SU-DHL-6 (cell line): Measurements from ENCODE around the gene DTNA.

Source experiments
- H2AFZ ChIP-seq: fragments of 200-600 bp; sonication (generic); 2 replicates; pipeline ENCODE4 v1.6.1; 2014; ENCODE audit warnings: low read depth, mild to moderate bottlenecking, moderate library complexity, mixed read lengths, antibody characterized with exemption, low read length; ENCODE audit not compliant: severe bottlenecking
- H3F3A ChIP-seq: fragments of 200-600 bp; shearing (Covaris generic); 2 replicates; pipeline ENCODE4 v1.6.0; 2016; ENCODE audit warnings: antibody characterized with exemption, mild to moderate bottlenecking; ENCODE audit not compliant: insufficient read depth
- H3K27ac ChIP-seq: fragments of 200-600 bp; sonication (generic); 2 replicates; pipeline ENCODE4 v1.5.1; 2016; ENCODE audit warnings: low read depth, mild to moderate bottlenecking, low read length, moderate library complexity, mixed read lengths
- H3K27me3 ChIP-seq: fragments of 200-600 bp; sonication (generic), shearing (Covaris generic); 2 replicates; pipeline ENCODE4 v1.6.0; 2014; ENCODE audit warnings: mild to moderate bottlenecking, low read length
- H3K36me3 ChIP-seq: fragments of 200-600 bp; sonication (generic); 2 replicates; pipeline ENCODE4 v1.6.1; 2014; ENCODE audit warnings: mild to moderate bottlenecking, low read length, mixed read lengths
- H3K4me2 ChIP-seq: fragments of 300-600, 200-600 bp; shearing (Covaris generic), sonication (generic); 2 replicates; pipeline ENCODE4 v1.6.0; 2014; ENCODE audit warnings: low read length, low read depth, mild to moderate bottlenecking; ENCODE audit not compliant: poor library complexity, severe bottlenecking
- H3K4me3 ChIP-seq: fragments of 200-600 bp; sonication (generic); 2 replicates; pipeline ENCODE4 v1.5.1; 2014; ENCODE audit warnings: antibody characterized with exemption, low read length, mild to moderate bottlenecking, mixed read lengths; ENCODE audit not compliant: insufficient read depth, poor library complexity, severe bottlenecking
- H3K79me2 ChIP-seq: fragments of 200-600 bp; sonication (generic); 2 replicates; pipeline ENCODE4 v1.6.1; 2014; ENCODE audit warnings: mild to moderate bottlenecking, low read length, moderate library complexity; ENCODE audit not compliant: insufficient read depth
- H3K9ac ChIP-seq: fragments of 200-600 bp; sonication (generic); 2 replicates; pipeline ENCODE4 v1.7.0; 2014; ENCODE audit warnings: mild to moderate bottlenecking, low read length
- H3K9me2 ChIP-seq: fragments of 200-600 bp; sonication (generic); replicated peaks from 2 replicates; pipeline ENCODE4 v1.6.1; 2014; ENCODE audit warnings: low read length; ENCODE audit not compliant: insufficient read depth
- H3K9me3 ChIP-seq: fragments of 200-600 bp; sonication (generic); 2 replicates; pipeline ENCODE4 v1.6.1; 2014; ENCODE audit warnings: low read length, mixed read lengths; ENCODE audit not compliant: insufficient read depth
- H4K20me1 ChIP-seq: fragments of 200-600 bp; sonication (generic); 2 replicates; pipeline ENCODE4 v1.6.1; 2014; ENCODE audit warnings: low read depth, mild to moderate bottlenecking, antibody characterized with exemption, low read length, moderate library complexity, mixed read lengths
- EZH2phosphoT487 ChIP-seq: fragments of 200-600 bp; sonication (generic), shearing (Covaris generic); conservative IDR thresholded peaks from 2 replicates; pipeline ENCODE4 v1.6.1; 2018; ENCODE audit warnings: mild to moderate bottlenecking, antibody characterized with exemption, low read length, moderate library complexity, mixed read lengths
- TF ChIP-seq, protein P1 (sequence below): fragments of 200-600 bp; sonication (generic); IDR thresholded peaks from one replicate; pipeline ENCODE4 v1.5.1; 2017; ENCODE audit warnings: antibody characterized with exemption, mild to moderate bottlenecking, low read length, moderate library complexity; ENCODE audit not compliant: insufficient read depth, poor library complexity, severe bottlenecking

DTNA gene

DNA sequence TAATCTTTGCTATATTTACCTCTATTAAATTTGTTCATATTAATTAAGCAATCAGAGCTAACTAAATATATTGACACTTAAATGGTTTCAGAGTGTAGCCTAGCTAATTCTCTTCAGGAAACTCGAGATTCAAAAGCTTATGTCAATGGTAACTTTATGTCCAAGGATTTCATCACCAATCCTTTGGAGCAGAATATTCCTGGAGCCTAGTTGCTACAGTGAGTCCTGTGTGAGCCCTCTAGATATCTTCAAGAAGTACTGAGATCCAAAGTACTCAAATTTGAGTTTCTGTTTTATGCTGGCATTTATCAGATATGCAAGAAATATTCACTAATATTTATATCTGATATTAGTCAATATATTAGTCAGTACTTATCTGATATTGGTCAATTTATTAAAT is 31.3 kb downstream of the DTNA start:
- H3K4me3 ChIP-seq: no peak overlapping the region
- no peaks in the 10 kb centered on the region for H3K79me2 ChIP-seq
- H3K27me3 ChIP-seq: no peaks in the 10 kb centered on the region
- H3K4me2 ChIP-seq: no peak overlapping the region
- H3F3A ChIP-seq: no peaks in the 10 kb centered on the region
- no peaks in the 10 kb centered on the region for H3K9me2 ChIP-seq
- H3K36me3 ChIP-seq: no peaks in the 10 kb centered on the region
- H2AFZ ChIP-seq: no peak overlapping the region
- TF ChIP-seq EZH2phosphoT487: no peak
- H3K9me3 ChIP-seq: no peaks in the 10 kb centered on the region
- H3K27ac ChIP-seq: no peak overlapping the region
- no peak overlapping the region for H3K9ac ChIP-seq
- no peaks in the 10 kb centered on the region for H4K20me1 ChIP-seq

- Histone ChIP-seq H3K9me3 (no peaks in the 10 kb centered on the region), H3K27me3 (no peaks in the 10 kb centered on the region), H3K27ac (no peak overlapping the region), H2AFZ (no peak overlapping the region), H3K79me2 (no peaks in the 10 kb centered on the region), H3K9me2 (no peaks in the 10 kb centered on the region), H3K4me3 (no peak overlapping the region), H3K9ac (no peak overlapping the region), H3K36me3 (no peaks in the 10 kb centered on the region), H3F3A (no peaks in the 10 kb centered on the region), H3K4me2 (no peak overlapping the region), H4K20me1 (no peaks in the 10 kb centered on the region)
- TF ChIP-seq EZH2phosphoT487: no peak
- TF ChIP-seq, protein P1, sequence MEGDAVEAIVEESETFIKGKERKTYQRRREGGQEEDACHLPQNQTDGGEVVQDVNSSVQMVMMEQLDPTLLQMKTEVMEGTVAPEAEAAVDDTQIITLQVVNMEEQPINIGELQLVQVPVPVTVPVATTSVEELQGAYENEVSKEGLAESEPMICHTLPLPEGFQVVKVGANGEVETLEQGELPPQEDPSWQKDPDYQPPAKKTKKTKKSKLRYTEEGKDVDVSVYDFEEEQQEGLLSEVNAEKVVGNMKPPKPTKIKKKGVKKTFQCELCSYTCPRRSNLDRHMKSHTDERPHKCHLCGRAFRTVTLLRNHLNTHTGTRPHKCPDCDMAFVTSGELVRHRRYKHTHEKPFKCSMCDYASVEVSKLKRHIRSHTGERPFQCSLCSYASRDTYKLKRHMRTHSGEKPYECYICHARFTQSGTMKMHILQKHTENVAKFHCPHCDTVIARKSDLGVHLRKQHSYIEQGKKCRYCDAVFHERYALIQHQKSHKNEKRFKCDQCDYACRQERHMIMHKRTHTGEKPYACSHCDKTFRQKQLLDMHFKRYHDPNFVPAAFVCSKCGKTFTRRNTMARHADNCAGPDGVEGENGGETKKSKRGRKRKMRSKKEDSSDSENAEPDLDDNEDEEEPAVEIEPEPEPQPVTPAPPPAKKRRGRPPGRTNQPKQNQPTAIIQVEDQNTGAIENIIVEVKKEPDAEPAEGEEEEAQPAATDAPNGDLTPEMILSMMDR: no peak
Observed at GRCh38 chr18:34742891-34743341, 32.8 kb downstream of the DTNA start.

DNA sequence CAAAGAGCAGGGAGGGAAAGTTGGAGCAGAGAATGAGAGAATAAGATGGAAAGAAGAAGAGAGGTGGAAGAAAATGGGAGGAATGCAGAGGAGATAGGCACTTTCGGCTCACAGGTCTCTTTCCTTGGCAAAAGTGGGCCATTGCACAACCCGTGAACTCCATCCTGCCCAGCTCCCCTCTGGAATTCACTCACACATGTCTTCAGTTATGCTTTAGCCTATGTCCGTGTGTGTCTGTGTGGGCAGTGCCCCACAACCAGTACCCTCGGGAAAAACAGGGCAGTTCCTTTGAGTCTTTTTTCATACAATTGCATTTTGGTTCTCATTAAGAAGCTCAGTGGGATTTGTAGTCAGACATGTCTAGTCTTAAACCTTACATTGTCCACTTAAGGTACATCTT is 34.5 kb downstream of the DTNA start:
- no peak overlapping the region for H3K4me3 ChIP-seq
- no peak overlapping the region for H3K9ac ChIP-seq
- TF ChIP-seq, protein P1: no peak
- TF ChIP-seq EZH2phosphoT487: no peak
- H3K36me3 ChIP-seq: no peaks in the 10 kb centered on the region
- H3K27me3 ChIP-seq: no peaks in the 10 kb centered on the region
- no peak overlapping the region for H3K4me2 ChIP-seq
- H4K20me1 ChIP-seq: no peaks in the 10 kb centered on the region
- no peaks in the 10 kb centered on the region for H3K9me2 ChIP-seq
- H3K9me3 ChIP-seq: no peaks in the 10 kb centered on the region
- H3K79me2 ChIP-seq: no peaks in the 10 kb centered on the region
- H2AFZ ChIP-seq: no peak overlapping the region
- H3K27ac ChIP-seq: no peak overlapping the region
- no peaks in the 10 kb centered on the region for H3F3A ChIP-seq

GRCh38 chr18:34746614-34747013 is 36.5 kb downstream of the DTNA start:
- Histone ChIP-seq H3K27ac (no peak overlapping the region), H3K36me3 (no peaks in the 10 kb centered on the region), H3K27me3 (no peaks in the 10 kb centered on the region), H3K79me2 (no peaks in the 10 kb centered on the region), H3K4me3 (no peak overlapping the region), H4K20me1 (no peaks in the 10 kb centered on the region), H3K9me2 (no peaks in the 10 kb centered on the region), H3K4me2 (no peak overlapping the region), H3K9ac (no peak overlapping the region), H2AFZ (no peak overlapping the region), H3K9me3 (no peaks in the 10 kb centered on the region), H3F3A (no peaks in the 10 kb centered on the region)
- TF ChIP-seq, protein P1: no peak
- TF ChIP-seq EZH2phosphoT487: no peak
